Activated CD8-positive, alpha-beta memory T cell treated with anti-CD3 and anti-CD28 coated beads, Interleukin-2, amount 50 U/mL, for 48 hours (primary cell): ENCODE results near the gene ZFYVE27.
A peak's percentile ranks its signal among the peaks of the same experiment; 100 is the strongest.

Source experiments
- DNase-seq: peaks from one replicate; pipeline ENCODE4 v3.0.0-alpha.2; 2020

ZFYVE27 gene

DNA sequence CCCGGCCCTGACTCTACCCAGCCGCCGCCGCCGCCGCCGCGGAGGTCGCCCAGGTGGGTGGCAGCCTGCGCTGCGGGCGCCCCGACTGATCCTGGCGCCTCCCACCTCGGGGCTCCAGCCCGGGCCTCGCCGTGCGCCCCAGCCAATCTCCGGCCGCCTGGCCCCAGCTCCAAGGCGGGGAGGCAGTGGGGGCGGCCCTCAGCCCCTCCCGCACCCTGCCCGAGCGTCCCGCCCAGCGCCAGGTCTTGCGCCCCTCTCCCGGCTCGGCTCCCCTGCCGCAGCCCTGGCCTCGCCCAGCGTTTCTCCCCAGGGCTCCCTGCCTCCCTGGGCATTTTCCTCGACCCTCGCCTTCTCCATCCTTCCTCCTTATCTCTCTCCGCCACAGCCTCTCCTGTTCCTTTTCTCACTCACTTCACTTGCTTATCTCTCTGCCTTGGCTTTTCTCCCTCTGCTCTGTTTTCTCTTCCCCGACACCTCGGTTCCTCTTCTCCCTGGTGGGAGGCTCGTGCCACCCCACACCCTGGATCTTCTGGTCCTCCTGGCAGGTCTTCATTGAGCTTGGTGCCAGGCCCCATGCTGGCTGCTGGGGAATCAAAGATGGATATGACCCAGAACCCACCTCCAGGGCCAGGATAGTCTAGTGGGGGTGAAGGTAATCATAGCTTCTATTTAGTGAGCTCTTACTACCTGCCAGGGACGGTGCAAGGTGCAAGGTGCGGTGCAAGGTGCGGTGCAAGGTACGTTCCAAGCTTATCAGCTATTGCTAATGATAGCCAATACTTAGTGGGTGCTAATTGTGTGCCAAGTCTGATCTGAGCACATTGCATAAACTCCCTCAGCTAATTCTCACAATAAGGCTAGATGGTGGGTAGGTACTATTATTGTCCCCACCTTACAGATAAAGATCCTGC, 35.2 kb downstream of the ZFYVE27 start, which contains the start of gene SFRP5:
TSS of gene SFRP5 (minus strand) at position 87 of the 911 bp plus-strand sequence. CDS start 166 bp downstream, outside the sequence.
- DNase-seq, result no peak

- DNase-seq, result no peak
Observed at GRCh38 chr10:97773096-97773495, 36.2 kb downstream of the ZFYVE27 start.

GRCh38 chr10:97774811-97775294, 37.9 kb downstream of the ZFYVE27 start:
- DNase-seq, result no peak

DNA sequence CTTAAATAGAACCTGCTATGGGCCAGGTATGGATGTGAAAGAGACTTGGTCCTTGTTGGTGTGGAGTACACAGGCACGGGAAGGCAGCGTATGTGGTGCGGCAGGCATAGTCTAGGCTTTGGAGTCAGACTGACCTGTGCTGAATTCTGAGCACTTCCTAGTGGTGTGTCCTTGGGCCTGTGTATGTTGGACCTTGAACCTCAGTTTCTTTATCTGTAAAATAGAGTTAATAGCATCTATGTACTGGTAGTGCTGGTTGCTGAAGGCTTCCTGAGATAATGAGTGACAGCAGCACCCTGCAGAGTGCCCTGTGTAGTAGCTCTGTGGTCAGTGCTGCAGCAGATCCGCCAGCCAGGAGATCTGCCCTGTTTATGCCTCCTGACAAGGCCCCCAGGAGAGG, 40.2 kb downstream of the ZFYVE27 start:
- no peak for DNase-seq

GRCh38 chr10:97778452-97779302, 41.7 kb downstream of the ZFYVE27 start:
- DNase-seq, result no peak

DNA sequence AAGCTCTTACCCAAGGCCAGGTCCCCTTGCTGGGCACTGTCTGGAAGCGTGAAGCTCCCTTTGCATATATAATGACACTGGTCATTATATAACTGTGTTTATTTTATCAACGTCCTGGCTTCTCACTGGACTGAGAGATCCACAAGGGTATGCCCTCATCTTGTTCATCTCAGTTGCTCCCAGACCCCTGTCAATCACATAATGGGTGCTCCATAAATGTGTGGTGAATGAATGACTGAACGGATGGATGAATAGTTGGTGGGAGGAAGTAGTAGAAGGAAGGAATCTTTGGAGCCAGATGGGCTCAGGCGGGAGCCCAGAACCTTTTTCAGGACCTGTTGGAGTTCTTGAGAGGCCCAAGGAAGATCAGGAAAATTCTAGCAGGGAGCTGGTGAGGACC, 42.6 kb downstream of the ZFYVE27 start:
- no peak for DNase-seq

GRCh38 chr10:97779975-97780374, 43.0 kb downstream of the ZFYVE27 start:
- DNase-seq, result no peak

DNA sequence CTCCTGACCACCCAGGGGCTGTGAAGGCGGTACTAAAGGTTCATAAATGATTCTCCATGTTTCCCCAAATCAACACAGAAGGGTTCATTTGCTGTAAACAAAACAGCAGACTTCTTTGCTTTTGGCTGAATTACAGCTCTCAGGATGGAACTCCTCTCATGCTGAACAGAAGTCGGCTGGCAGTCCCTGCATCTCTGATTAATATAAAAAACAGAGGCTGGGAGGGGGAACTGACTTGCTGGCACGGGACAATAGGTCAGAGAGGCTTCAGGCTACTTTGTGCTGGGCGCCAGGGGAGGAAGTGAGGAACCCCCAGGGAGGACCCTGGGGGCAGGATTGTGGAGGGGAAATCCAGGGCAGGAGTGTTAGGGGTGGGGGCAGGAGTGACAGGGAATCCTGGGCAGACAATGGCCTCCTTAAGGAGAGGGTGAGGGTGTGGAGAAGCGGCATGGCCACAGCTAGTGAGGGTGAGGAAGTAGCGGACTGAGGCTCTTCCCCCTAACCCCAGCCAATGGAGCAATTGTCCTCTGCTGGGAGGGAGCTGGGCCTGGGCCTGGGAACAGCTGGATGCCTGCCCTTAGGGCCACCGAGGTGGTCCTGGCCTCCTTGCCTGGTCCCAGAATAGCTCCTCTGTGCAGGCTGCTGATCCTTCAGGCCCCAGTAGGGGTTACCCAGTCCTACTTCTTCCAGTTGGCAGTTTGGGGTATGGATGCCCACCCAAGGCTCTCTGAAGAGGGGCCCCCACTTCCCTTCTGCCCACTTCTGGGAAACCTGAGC, 44.1 kb downstream of the ZFYVE27 start:
- DNase-seq, result no peak

DNA sequence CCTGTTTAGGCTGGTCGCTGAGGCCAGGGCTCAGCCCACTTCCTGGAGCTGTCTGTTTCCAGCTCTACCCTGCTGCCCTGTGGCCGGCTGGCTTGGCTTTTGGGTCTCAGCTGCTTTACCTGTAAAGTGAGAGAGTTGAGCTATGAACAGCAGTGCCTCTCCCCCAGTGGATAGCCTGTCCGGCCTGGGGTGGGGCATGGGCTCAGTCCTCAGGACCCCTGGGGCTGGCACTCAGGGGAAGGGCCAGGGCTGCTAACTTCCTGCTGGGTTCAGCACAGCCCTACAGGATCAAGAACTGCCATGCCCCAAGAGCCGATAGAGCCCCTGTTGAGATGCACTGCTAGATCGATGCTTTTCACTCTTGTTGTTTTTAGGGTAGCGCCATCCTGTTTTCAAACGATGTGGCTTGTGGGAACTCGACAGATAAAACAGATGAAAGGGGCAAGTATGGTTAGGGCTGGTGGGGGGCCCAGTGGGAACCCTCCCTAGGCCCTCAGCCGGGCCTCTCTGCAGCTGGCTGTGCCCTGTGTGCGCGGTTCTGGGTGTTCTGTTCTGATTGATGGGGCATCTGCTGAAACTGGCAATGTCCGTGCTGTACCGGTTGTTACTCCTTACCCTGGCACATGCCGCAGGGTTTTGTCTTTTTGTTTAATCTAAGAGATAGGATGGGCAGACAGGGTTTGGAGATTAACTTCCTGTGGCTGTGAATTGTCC, 44.8 kb downstream of the ZFYVE27 start:
- peak; percentile 64 for DNase-seq

DNA sequence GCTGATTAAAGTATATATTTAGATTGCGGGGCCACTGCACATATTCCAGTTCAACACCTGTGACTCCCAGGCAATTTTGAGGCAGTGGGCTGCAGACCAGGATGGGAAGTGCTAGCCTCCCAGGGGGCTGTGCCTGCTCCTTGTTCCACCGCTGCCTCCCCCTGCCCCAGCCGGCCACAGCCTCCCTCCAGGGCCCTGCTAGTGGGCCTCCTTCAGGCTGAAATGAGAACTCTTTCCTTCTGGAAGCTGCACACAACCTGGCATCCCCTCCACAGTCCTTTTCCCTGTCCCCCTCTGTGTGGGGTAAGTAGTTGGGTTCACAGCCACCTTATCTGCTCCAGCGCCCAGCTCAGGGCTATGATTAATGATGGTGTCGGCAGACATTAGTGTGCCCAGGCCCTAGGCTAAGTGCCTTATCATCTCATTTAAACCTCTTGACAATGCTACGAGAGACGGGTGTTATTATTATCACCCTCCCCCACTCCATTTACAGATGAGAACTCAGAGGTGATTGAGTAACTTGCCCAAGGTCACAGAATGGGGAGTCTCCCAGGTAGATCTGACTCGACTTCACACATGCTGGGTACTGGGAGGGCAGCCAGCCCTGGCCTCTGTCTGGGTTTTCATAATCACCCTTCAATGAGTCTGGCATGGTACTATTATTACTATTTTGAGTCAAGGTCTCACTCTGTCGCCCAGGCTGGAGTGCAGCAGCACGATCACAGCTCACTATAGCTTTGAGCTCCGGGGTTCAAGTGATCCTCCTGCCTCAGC, 45.7 kb downstream of the ZFYVE27 start:
- no peak for DNase-seq

- no peak for DNase-seq
Observed at GRCh38 chr10:97784200-97784810, 47.4 kb downstream of the ZFYVE27 start.

GRCh38 chr10:97785231-97785630, 48.3 kb downstream of the ZFYVE27 start:
- DNase-seq, result no peak

DNA sequence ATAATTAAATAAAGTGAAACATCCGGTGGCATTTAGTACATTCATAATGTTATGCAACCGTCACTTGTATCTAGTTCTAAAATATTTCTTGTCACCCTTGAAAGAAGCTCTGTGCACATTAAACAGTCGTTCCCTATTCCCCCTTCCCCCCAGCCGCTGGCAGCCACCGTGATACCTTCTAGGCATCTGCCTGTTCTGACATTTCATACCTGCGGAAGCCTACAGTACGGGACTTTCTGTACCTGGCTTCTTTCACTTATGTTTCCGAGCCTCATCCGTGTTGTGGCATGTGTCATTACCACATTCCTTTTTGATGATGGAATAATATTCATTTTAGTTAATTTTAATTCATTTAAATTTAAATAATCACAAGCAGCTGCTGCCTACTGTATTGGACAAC, 48.8 kb downstream of the ZFYVE27 start:
- no peak for DNase-seq

DNA sequence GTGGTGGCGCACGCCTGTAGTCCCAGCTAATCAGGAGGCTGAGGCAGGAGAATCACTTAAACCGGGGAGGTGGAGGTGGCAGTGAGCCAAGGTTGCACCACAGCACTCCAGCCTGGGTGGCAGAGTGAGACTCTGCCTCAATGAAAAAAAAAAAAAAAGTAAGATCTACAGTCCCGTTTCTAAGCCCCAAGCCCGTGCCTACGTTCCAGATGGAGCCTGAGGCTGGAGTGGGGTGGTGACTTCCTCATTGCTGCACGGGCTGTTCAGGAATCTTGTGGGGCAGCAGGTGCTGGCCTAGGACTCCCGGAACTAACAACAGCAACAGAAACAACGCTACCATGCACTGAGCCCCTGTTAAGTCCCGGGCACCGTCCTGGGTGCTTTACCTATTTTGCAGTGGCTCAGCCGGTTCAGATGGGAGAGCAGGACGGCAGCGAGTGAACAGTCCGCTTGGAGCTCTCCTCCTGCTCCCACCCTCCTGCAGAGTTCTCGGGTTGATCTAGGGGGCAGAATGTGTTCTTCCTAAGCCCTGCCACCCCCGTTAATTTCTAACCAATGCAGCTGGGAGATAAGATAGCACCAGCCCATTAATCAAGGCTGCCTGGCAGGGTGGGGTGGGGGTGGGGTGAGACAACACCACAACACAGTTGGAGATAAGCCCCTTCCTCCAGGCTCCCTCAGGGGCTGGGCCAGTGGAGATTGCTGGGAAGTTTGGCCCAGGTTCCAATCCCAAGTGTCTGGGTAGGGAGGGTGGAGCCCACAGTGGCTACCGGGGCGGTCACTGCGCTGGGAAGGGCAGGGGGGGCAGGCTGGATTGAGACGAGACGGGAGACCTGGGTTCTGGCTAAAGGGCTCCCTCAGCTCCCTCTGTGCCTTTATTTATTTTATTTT, 51.9 kb downstream of the ZFYVE27 start:
- DNase-seq, result no peak

DNA sequence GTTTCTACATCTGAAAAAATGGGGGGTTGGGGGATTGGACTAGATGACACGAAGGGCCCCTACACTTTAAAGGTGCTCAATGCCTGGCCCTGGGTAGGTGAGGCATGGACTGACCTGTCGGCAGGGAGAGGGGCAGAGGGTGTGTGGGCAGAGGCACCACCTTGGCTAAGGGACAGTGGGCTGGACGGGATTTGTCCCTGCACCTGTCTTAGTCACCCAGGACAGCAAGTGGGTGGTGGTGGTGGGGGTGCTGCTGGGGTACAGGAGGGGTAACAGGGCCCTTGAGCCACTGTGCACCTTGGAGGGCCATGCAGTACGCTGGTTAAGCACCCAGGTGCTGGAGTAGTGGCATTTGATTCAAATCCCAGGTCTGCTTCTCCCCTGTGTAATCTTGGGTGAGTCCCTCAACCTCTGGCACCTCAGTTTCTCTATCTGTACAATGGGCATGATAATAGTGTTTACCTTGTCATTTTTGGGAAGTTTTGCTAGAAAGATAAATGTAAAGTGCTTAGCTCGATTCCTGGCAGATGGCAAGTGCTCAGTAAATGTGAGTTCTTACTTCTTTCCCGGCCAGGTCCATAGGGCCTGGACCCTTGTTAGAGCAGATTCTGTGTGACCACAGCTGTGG, 53.0 kb downstream of the ZFYVE27 start:
- DNase-seq, result no peak

DNA sequence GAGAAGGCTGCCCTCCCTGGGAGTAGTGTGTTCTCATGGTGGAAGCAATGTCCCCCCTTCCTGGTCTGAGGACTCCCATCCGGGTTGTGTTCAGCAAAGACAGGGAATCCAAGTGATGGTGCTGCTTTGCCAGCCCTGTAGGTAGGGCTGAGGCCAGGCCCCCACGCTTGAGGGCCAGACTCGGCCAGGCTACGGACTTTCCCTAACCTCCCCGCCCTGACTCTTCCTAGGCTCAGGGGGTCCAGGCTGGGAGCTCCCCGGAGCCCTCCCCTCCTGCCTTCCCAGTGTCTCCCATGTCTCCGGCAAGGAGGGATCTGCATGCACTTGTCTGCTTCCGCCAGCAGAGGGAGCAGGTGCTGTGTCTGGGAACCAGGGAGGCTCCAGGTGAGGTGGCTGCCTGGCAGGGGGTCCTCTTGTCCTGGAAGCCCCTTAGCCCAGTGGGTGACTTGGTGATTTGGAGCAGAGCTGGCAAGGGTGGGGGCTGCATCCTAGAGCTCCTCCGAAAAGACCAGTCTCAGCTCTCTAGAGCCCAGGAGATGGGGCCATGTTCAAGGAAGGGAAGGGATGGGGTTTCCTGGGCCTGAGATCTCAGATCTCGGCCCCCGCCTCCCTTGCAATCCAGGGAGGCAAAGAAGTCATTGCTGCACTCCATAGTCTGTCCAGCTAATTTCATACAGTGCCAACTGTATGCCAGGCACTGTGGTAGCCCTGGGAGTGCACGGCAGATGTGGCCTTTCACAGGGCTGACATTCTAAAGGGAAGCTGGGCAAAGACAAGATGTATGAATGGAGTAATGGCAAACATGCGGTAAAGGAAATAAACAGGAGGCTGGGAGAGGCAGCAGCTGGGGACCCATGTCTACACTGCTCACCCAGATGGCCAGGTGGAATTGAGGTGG, 55.1 kb downstream of the ZFYVE27 start:
- DNase-seq, result peak; percentile 87

GRCh38 chr10:97795886-97796285, 59.0 kb downstream of the ZFYVE27 start:
- no peak for DNase-seq

DNA sequence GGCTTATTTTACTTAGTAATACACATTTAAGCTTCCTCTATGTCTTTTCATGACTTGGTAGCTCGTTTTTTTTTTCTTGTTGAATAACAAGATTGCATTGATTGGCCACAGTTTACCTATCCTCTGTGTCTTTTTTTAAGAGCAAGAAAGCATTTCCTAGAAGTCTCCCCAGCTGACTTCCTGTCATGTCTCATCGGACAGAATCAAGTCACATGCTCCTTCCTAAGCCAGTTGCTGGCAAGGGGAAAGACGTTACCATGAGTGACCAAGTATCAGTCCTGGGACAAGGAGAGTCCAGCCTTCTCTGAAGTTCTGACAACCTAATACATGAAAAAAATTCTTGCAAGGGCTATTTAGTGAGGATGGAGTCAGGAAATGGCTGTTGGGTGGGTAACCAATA, 59.7 kb downstream of the ZFYVE27 start:
- DNase-seq, result no peak
